ENCODE results near the gene TRPC4AP. TPM values are rescaled to one million over a fixed set of nuclear protein-coding genes. Genes with fewer than 3 reads are reported as not detected.

Gene TRPC4AP
- polyA plus RNA-seq, 2 donors: 25.7 to 26.9 TPM

- no peaks in the 10 kb centered on the region for H3K4me1 ChIP-seq (ENCODE audit: control insufficient read depth in 2 of 2, insufficient read depth in 2 of 2, low read length in 1 of 2)
- H3K9me3 ChIP-seq (ENCODE audit: control insufficient read depth in 2 of 2, insufficient read depth in 1 of 2, low read depth in 1 of 2, low read length in 1 of 2): no peaks in the 10 kb centered on the region
- H3K4me3 ChIP-seq (ENCODE audit: low read depth in 1 of 2, low read length in 2 of 2): no peak overlapping the region
- H3K27ac ChIP-seq (ENCODE audit: low read depth in 2 of 2, low read length in 1 of 2): no peak overlapping the region
- WGBS, 2 donors: 81 to 86% methylated on average over 12 of the region's 12 CpGs
- peaks cover 2 to 22% of the 10 kb centered on the region in 2 donors for H3K36me3 ChIP-seq (ENCODE audit: control insufficient read depth in 2 of 2, insufficient read depth in 2 of 2, low read length in 1 of 2)
- H3K27me3 ChIP-seq (ENCODE audit: control insufficient read depth in 1 of 2, insufficient read depth in 2 of 2, low read length in 2 of 2): no peaks in the 10 kb centered on the region
Measured at GRCh38 chr20:35021063-35021462, 71.5 kb downstream of the TRPC4AP start.

DNA sequence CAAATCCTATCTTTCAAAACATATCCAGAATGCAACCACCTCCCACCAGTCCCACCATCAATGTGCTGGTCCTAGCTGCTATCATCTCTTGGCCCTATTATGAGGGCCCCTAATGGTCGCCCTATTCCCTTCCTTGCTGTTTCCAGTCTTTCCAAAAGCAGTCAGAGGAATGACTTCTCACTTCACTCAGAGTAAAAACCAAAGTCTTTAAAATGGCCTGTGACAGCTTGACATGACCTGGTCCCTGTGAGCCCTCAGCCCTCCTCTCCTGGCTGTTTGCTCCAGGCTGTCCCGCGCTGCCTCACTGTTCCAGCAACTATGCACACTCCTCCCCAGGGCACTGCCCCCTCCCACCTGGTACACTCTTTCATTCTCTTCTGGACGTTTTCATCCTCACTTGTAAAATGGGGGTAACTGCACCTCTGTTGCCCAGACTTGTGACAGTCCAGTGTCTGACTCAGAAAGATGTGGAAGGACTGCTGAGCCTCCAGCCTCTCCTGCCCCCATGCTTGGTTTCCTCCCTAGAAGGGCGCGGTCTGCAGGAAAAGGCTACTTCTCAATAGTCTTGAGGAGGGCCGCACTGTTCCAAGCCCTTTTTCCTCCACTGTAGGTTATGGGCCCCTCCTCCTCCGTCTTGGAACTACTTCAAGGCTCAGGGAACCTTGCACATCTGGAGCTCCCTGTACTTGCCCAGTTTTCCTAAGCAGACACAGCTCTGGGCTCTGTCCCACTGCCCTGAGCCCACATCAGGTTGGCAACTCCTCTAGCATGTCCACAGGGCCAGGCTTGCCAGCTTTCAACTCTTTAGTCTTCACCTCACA lies 72.3 kb downstream of the TRPC4AP start:
- H3K4me3 ChIP-seq (ENCODE audit: low read depth in 1 of 2, low read length in 2 of 2): no peak overlapping the region
- peak overlapping the region in 1 of 2 donors; percentile 27 for H3K27ac ChIP-seq (ENCODE audit: low read depth in 2 of 2, low read length in 1 of 2)
- peaks cover 2 to 27% of the 10 kb centered on the region in 2 donors for H3K36me3 ChIP-seq (ENCODE audit: control insufficient read depth in 2 of 2, insufficient read depth in 2 of 2, low read length in 1 of 2)
- no peaks in the 10 kb centered on the region for H3K9me3 ChIP-seq (ENCODE audit: control insufficient read depth in 2 of 2, insufficient read depth in 1 of 2, low read depth in 1 of 2, low read length in 1 of 2)
- H3K4me1 ChIP-seq (ENCODE audit: control insufficient read depth in 2 of 2, insufficient read depth in 2 of 2, low read length in 1 of 2): no peaks in the 10 kb centered on the region
- WGBS, 2 donors: 85% methylated on average over 8 of the region's 8 CpGs
- H3K27me3 ChIP-seq (ENCODE audit: control insufficient read depth in 1 of 2, insufficient read depth in 2 of 2, low read length in 2 of 2): no peaks in the 10 kb centered on the region

DNA sequence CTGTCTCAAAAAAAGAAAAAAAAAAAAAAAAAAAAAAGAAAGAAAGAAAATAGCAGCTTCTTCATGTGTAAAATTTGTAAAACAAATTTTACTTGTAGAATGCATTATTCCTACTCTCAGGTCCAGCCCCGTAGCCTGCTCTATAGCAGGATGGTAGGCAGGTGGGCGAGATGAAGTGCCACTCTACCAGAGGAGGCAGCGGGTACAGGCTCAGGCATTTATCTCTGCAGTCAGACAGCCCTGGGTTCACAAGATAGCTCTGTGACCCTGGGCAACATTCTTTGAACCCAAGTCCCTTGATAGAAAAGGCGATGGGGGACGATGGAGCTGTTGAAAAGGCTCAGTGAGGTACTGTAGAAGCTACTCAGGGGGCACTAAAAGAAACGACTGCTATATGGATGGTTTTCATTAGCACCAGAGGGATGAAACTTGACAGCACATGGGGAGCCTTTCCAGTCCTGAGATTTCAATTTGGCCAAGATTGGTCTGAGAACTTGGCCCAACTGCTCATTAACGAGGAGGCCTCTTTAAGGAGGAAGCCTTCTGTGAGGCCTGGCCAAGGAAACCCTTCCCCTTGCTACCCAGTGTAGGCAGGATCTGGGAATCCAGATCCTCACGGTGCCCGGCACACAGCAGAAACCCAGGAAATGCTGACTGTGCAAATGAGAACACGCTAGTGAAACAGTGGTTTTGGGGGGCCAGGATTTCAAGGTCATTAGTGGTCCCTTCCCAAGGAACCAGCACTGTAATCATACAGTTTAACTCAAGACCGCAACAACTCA lies 73.8 kb downstream of the TRPC4AP start:
- 83 to 85% methylated on average over 11 of the region's 11 CpGs for WGBS, 2 donors
- H3K36me3 ChIP-seq (ENCODE audit: control insufficient read depth in 2 of 2, insufficient read depth in 2 of 2, low read length in 1 of 2): peaks cover 5 to 31% of the 10 kb centered on the region in 2 donors
- no peak overlapping the region for H3K4me3 ChIP-seq (ENCODE audit: low read depth in 1 of 2, low read length in 2 of 2)
- H3K27ac ChIP-seq (ENCODE audit: low read depth in 2 of 2, low read length in 1 of 2): no peak overlapping the region
- H3K9me3 ChIP-seq (ENCODE audit: control insufficient read depth in 2 of 2, insufficient read depth in 1 of 2, low read depth in 1 of 2, low read length in 1 of 2): no peaks in the 10 kb centered on the region
- H3K4me1 ChIP-seq (ENCODE audit: control insufficient read depth in 2 of 2, insufficient read depth in 2 of 2, low read length in 1 of 2): no peaks in the 10 kb centered on the region
- H3K27me3 ChIP-seq (ENCODE audit: control insufficient read depth in 1 of 2, insufficient read depth in 2 of 2, low read length in 2 of 2): no peaks in the 10 kb centered on the region

GRCh38 chr20:35017099-35017835 lies 75.3 kb downstream of the TRPC4AP start:
- peaks cover 2 to 35% of the 10 kb centered on the region in 2 donors for H3K36me3 ChIP-seq (ENCODE audit: control insufficient read depth in 2 of 2, insufficient read depth in 2 of 2, low read length in 1 of 2)

DNA sequence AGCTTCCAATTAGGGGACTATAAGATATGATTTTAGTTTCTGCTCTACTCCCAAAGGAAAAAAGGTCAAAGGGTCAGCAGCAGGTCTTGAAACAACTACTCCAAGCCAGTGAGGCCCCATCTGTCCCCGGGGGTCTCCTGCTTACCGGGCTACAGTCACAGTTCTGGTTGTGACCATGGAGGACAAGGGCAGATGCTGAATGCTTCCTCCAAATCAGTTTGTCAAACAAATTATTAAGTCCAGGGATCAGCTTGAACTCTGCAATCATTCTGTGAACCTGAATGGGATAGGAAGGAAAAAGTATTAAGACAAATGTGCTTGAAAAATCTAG lies 76.8 kb downstream of the TRPC4AP start:
- no peaks in the 10 kb centered on the region for H3K4me1 ChIP-seq (ENCODE audit: control insufficient read depth in 2 of 2, insufficient read depth in 2 of 2, low read length in 1 of 2)
- H3K27ac ChIP-seq (ENCODE audit: low read depth in 2 of 2, low read length in 1 of 2): no peak overlapping the region
- no peaks in the 10 kb centered on the region for H3K27me3 ChIP-seq (ENCODE audit: control insufficient read depth in 1 of 2, insufficient read depth in 2 of 2, low read length in 2 of 2)
- H3K4me3 ChIP-seq (ENCODE audit: low read depth in 1 of 2, low read length in 2 of 2): no peak overlapping the region
- no peaks in the 10 kb centered on the region for H3K9me3 ChIP-seq (ENCODE audit: control insufficient read depth in 2 of 2, insufficient read depth in 1 of 2, low read depth in 1 of 2, low read length in 1 of 2)
- 89 to 92% methylated on average over 2 of the region's 2 CpGs for WGBS, 2 donors
- peaks cover 7 to 32% of the 10 kb centered on the region in 2 donors for H3K36me3 ChIP-seq (ENCODE audit: control insufficient read depth in 2 of 2, insufficient read depth in 2 of 2, low read length in 1 of 2)

More at GRCh38 chr20:35017099-35017835, 75.3 kb downstream of the TRPC4AP start:
- WGBS, 2 donors: 90 to 91% methylated on average over 8 of the region's 8 CpGs
- H3K27ac ChIP-seq (ENCODE audit: low read depth in 2 of 2, low read length in 1 of 2): peak overlapping the region in 1 of 2 donors; percentile 11
- H3K4me3 ChIP-seq (ENCODE audit: low read depth in 1 of 2, low read length in 2 of 2): no peak overlapping the region
- H3K27me3 ChIP-seq (ENCODE audit: control insufficient read depth in 1 of 2, insufficient read depth in 2 of 2, low read length in 2 of 2): no peaks in the 10 kb centered on the region
- no peaks in the 10 kb centered on the region for H3K4me1 ChIP-seq (ENCODE audit: control insufficient read depth in 2 of 2, insufficient read depth in 2 of 2, low read length in 1 of 2)
- no peaks in the 10 kb centered on the region for H3K9me3 ChIP-seq (ENCODE audit: control insufficient read depth in 2 of 2, insufficient read depth in 1 of 2, low read depth in 1 of 2, low read length in 1 of 2)

GRCh38 chr20:35014537-35014936 lies 78.1 kb downstream of the TRPC4AP start:
- no peaks in the 10 kb centered on the region for H3K27me3 ChIP-seq (ENCODE audit: control insufficient read depth in 1 of 2, insufficient read depth in 2 of 2, low read length in 2 of 2)
- no peaks in the 10 kb centered on the region for H3K4me1 ChIP-seq (ENCODE audit: control insufficient read depth in 2 of 2, insufficient read depth in 2 of 2, low read length in 1 of 2)
- WGBS, 2 donors: 91 to 93% methylated on average over 5 of the region's 5 CpGs
- H3K9me3 ChIP-seq (ENCODE audit: control insufficient read depth in 2 of 2, insufficient read depth in 1 of 2, low read depth in 1 of 2, low read length in 1 of 2): no peaks in the 10 kb centered on the region
- H3K27ac ChIP-seq (ENCODE audit: low read depth in 2 of 2, low read length in 1 of 2): no peak overlapping the region
- peaks cover 14 to 35% of the 10 kb centered on the region in 2 donors for H3K36me3 ChIP-seq (ENCODE audit: control insufficient read depth in 2 of 2, insufficient read depth in 2 of 2, low read length in 1 of 2)
- no peak overlapping the region for H3K4me3 ChIP-seq (ENCODE audit: low read depth in 1 of 2, low read length in 2 of 2)

- Histone ChIP-seq H3K36me3 (ENCODE audit: control insufficient read depth in 2 of 2, insufficient read depth in 2 of 2, low read length in 1 of 2) (peaks cover 18 to 33% of the 10 kb centered on the region in 2 donors), H3K27ac (ENCODE audit: low read depth in 2 of 2, low read length in 1 of 2) (no peak overlapping the region)
- 91 to 95% methylated on average over 13 of the region's 13 CpGs for WGBS, 2 donors
Measured at GRCh38 chr20:35013421-35014411, 78.9 kb downstream of the TRPC4AP start.

GRCh38 chr20:35012227-35013069 lies 80.2 kb downstream of the TRPC4AP start:
- 90 to 91% methylated on average over 13 of the region's 13 CpGs for WGBS, 2 donors
- Histone ChIP-seq H3K27me3 (ENCODE audit: control insufficient read depth in 1 of 2, insufficient read depth in 2 of 2, low read length in 2 of 2) (no peaks in the 10 kb centered on the region), H3K27ac (ENCODE audit: low read depth in 2 of 2, low read length in 1 of 2) (no peak overlapping the region), H3K9me3 (ENCODE audit: control insufficient read depth in 2 of 2, insufficient read depth in 1 of 2, low read depth in 1 of 2, low read length in 1 of 2) (no peaks in the 10 kb centered on the region), H3K4me1 (ENCODE audit: control insufficient read depth in 2 of 2, insufficient read depth in 2 of 2, low read length in 1 of 2) (no peaks in the 10 kb centered on the region), H3K4me3 (ENCODE audit: low read depth in 1 of 2, low read length in 2 of 2) (no peak overlapping the region), H3K36me3 (ENCODE audit: control insufficient read depth in 2 of 2, insufficient read depth in 2 of 2, low read length in 1 of 2) (peaks cover 23 to 45% of the 10 kb centered on the region in 2 donors)

More at GRCh38 chr20:35013421-35014411, 78.9 kb downstream of the TRPC4AP start:
- Histone ChIP-seq H3K4me1 (ENCODE audit: control insufficient read depth in 2 of 2, insufficient read depth in 2 of 2, low read length in 1 of 2) (no peaks in the 10 kb centered on the region), H3K4me3 (ENCODE audit: low read depth in 1 of 2, low read length in 2 of 2) (no peak overlapping the region), H3K9me3 (ENCODE audit: control insufficient read depth in 2 of 2, insufficient read depth in 1 of 2, low read depth in 1 of 2, low read length in 1 of 2) (no peaks in the 10 kb centered on the region), H3K27me3 (ENCODE audit: control insufficient read depth in 1 of 2, insufficient read depth in 2 of 2, low read length in 2 of 2) (no peaks in the 10 kb centered on the region)

All from esophagus (tissue), 2 donors.